Fibroblast of skin of right quadriceps (primary cell): ENCODE results near the gene CCDC71.

Experiments
- DNase-seq: peaks from one replicate; pipeline ENCODE4 v3.0.0-alpha.2; 2013

The CCDC71 gene

DNA sequence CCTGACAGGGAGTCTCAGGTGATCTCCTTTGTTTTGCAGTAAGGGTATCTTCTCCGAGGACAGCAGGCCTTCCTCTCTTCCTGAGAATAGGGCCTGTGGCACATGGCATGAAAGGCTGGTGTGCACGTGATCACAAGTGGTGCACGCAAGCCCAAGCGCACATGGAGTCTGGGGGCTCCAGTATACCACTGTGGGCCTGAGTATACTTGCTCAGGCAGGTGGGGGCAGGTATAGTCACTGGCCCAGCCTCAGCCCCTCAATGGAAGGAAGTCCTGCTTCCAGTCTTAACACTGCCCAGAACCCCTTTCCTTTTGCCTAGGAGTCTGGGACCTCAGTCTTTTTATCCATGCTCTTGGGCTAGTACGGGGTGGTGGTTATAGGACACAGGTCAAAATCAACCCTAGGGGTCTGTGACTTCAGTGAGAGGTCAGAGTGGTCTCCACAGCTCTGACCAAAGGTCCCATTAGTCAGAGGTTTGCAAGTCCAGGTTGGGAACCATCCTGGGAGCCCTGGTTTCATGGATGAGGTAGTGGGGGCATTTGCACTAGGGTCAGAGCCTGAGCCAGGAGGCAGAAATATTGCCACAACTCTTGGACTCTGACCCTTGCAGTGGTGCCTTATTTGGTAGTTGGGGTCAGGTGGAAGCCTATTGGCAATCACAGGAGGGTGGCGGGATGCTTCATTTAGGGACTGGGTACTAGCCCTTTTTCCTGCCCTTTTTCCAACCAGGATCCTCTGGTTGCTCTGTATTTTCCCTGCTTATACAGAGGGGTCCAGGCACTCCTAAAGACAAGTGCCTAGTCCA, 823 bp upstream of the CCDC71 start:
- DNase-seq, result no peak

DNA sequence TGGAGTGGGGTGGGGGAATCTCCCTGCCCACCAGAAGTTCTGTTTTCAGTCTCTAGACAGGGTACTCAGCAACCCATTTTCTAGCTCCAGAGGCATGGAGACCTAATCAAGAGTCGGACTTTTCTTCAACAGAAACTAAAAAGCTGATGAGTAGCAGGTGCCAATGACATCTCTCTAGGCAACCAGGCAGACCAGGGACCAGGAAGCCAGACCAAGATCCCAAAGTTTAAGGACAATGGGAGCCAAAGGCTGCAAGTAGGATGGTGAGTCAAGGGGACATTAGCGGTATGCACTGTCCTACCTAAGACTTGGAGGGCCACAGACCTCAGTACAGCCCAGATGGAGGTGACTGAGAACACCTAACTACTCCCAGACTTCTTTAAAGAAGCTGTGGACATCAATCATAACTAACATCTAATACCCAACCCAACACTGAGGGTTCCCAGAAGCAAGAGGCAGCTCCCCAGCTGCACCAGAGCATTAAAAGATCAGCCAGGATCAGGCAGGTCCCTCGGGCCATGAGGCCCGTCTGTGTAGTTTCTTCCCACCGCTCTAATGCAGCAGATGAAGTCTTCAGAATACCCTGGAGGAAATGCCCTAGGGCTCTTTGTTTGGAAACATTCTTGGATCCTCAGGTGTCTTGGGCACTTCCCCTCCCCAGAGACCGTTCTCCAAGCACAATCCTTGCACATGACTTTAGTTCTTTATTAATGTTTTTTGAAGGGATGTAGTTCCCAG, 979 bp downstream of the CCDC71 start:
- DNase-seq, result no peak

- DNase-seq, result no peak
Observed at GRCh38 chr3:49163609-49164008, 2.5 kb downstream of the CCDC71 start.

DNA sequence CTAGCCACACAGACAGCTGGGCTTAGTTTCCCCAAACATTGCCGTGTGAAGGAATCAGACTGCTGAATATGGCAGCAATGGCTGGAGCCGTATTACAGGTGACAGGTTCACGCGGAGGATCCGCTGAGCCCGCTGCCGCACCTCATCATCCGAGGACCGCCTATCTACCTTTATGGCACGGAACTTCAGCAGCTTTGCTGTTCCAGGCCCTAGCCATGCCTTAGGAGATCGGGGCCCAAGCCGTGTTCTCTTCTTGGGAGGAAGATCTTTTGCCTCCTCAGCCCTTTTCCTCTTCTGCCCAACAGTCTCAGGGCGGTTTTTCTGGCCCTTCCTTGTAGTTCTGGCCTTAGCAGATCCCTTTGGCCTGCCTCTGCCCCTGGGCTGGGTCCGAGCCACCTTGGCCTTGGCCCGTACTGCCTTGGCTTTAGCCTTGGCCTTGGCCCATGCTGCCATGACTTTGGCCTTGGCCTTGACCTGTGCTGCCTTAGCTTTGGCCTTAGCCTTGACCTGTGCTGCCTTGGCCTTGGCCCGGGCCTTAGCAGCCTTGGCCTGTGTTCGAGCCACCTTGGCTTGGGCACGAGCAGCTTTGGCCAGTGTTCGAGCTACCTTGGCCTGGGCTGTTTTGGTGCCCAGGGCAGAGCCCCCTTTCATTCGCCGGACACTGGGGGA, 3.2 kb downstream of the CCDC71 start:
- DNase-seq, result no peak

DNA sequence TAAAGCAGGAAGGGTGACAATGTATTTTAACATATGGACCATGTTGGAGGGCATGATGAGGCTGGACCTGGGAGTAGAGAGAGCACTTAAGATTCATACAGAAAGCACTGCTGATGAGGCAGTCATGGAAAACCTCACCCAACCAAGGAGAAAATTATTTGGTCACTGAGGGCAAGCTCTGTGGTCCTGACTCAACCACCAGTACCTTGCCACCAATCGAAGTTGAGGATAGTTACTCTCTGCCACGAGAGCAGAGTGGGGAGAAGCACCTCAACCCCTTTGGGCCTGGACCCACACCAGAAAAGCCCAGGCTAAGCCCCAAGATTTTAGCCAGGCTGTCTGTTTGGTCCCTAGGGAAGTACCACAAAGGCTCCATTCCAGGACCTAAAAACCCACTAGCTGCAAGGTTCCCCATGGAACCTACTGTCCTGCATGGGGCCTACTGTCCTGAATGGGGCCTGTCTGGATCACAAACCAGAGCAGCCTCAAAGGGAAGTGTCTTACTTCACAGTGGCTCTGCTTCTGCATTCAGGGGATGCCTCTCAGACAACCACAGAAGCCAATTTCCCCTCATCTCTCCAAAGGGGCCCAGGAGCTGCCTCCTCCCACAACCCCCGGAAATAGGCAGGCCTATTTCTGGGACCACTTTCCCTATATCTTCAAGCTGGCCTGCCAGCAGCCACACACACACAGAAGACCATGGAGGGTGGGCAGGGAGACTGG, 4.2 kb downstream of the CCDC71 start:
- no peak for DNase-seq

DNA sequence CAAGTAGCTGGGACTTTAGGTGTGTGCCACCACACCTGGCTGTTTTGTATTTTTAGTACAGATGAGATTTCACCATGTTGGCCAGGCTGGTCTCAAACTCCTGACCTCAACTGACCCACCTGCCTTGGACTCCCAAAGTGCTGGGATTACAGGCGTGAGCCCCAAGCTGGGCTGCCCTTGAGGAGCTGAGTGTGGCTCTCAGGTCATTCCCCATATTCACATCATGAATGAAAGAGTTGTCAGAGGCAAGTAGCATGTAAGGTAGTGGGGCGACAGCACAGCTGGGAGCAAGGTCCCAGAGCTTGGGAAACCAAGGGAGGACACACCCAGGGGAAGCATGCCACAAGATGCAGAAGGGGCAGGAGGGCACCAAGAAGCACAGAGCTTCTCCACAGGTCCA, 4.9 kb downstream of the CCDC71 start:
- no peak for DNase-seq

- DNase-seq, result no peak
Observed at GRCh38 chr3:49158792-49159191, 7.3 kb downstream of the CCDC71 start.

GRCh38 chr3:49158103-49158709, 7.9 kb downstream of the CCDC71 start:
- no peak for DNase-seq

DNA sequence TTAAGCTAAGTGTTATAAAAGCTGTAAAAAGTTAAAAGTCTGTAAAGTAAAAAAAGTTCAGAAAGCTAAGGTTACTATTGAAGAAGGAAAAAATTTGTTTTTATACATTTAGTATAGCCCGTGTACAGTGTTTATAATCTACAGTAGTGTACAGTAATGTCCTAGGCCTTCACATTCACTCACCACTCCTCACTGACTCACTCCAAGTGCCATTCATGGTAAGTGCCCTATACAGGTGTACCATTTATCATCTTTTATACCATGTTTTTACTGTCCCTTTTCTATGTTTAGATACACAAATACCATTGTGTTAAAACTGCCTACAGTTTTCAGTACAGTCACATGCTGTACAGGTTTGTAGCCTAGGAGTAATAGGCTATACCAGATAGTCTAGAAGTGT, 8.8 kb downstream of the CCDC71 start:
- DNase-seq, result no peak

DNA sequence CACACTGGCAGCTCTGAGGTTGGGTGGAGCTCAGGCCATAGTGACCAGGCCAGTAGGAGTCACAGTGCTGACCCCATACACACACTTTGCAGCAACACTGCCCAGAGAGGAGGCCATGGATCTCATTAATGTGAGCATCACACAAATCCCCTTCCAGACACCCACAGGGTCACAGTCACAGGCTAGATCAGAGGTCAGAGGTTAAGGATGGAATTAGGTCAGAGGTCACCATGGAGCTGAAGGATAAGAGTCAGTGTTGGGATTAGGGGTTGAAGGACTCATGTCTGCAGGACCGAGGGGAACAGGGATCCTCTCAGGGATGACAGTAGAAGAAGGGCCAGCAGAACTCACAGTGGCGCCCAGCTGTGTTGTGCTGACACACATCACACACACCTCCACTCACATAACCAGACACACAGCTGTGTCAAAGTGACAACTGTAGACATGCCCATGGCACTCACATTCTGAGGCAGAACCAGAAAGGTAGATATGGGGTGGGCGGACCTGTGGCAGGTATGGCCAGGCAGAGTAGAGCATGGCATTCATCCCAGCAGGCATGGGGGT, 12.7 kb downstream of the CCDC71 start:
- no peak for DNase-seq

GRCh38 chr3:49151610-49152009, 14.5 kb downstream of the CCDC71 start:
- no peak for DNase-seq

GRCh38 chr3:49148159-49148558, 18.0 kb downstream of the CCDC71 start:
- no peak for DNase-seq

DNA sequence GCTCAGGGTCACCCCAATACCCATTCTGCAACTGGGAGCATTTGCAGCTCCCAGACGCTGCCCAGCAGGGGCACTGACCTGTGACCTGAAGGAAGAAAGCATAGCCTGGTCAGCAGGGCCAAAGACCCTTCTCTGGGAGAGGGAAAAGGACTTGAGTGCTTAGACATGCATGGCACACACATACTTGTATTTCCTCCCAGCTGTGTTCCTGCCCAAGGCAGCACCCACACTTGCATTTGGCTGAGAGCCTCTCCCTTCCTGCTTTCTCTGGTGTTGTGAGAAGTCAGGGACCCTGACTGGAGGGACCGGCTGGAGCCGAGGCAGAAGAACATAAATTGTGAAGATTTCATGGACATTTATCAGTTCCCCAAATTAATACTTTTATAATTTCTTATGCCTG, 26.1 kb downstream of the CCDC71 start:
- no peak for DNase-seq

GRCh38 chr3:49135499-49135898, 30.6 kb downstream of the CCDC71 start:
- DNase-seq, result no peak

DNA sequence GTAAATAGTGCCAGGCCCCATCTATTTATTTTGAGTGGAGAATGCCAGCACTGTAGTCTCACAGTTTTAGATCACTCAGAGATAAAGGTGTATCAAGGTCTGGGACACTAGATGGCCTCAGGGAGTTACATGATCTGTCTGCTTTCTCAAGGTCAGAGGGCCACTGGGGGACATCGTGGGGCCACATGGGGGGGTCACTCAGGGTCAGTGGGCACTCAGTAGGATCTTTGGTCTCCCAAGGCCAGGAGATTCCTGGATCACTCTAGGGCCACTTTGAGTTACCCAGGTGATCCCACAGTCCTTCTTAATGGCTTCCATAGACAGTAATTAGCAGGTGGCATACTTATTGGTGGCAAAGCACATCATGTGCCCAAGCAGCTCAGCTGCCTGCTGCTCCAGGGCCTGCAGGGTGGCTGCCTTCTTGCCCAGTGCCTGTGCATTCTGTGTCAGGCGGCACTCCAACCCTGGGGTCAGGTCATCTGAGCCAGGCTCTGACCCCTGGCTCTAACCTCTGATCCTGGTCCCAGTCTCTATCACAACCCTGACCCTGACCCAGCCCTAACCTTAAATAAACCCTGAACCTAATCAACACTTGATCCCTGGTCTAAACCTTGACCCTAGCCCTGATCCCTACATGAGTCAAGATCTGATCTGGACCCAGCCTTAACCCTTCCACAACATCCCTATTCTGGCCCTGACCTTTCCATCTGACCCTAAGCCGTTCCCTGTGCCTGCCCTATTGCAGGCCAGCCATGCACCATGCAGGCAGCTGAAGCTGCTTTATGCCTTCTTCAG, 31.5 kb downstream of the CCDC71 start:
- DNase-seq, result no peak

DNA sequence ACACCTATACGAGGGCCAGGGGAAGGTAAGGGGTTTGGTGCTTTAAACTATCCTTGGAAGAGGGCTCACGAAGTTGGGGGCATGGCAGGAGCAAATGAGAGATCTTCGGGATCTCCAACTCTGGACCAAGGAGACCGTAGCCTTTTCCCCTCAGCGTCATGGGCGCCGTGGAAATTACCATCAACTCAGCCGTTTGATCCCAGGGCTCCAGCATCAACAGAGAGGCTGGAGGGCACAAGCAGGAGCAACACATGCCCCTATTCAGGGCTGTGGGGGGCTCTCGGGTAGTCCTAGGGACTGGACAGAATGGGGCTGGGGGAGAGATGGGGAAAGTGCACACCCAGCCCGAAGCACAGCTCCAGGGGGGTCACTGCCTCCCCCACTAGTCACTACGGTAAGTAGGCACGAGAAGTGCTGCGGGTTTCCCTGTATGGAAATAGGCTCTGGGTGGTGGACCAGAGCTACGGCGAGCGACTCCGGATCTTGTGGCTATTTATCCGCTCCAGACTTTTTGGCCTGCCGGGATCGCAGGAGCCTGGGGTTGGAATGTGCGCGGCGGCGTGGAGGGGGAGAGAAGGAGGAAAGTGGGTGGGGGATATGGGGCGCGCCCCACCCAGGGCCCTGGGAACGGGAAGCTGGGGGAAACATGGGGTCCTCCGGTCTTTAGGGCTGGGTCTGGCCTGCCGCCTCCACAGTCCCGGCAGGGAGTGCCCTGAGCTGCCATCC, 32.7 kb downstream of the CCDC71 start:
- peak; percentile 92 for DNase-seq

- DNase-seq, result peak; percentile 78
Observed at GRCh38 chr3:49132437-49133225, 33.5 kb downstream of the CCDC71 start, which contains the start of gene LAMB2. LAMB2 (minus strand) TSS chr3:49133050; CDS start chr3:49132867, 183 bp downstream.

GRCh38 chr3:49132073-49132436, 34.1 kb downstream of the CCDC71 start:
- no peak for DNase-seq

- no peak for DNase-seq
Observed at GRCh38 chr3:49131576-49131975, 34.6 kb downstream of the CCDC71 start.

DNA sequence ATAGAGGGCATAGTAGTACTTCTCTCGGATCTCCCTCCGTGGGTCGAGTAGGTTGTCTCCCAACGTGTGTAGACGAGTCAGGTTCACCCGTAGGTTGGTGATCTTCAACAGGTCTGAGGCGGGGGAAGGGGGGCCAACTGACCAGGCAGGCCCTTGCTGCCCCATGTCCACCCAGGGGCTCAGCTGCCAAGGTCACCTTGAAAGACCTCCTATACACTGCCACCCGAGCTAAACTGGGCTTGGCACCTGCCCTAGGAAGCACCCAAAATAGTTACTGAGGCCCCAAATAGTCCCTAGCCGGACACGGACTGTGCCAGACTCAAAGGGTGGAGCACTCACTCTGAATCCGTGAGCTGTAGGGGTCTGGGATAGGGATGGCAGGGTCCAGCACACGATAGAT, 35.1 kb downstream of the CCDC71 start:
- no peak for DNase-seq
